H1 (cell line): ENCODE measurements around the gene TDP1. TPM values are rescaled to one million over a fixed set of nuclear protein-coding genes. Genes with fewer than 3 reads are reported as not detected.

Experiments used
- CTCF ChIA-PET: fragments of 300-600 bp; sonication (Branson Sonifier 250); formaldehyde crosslinking; loops from one replicate; lab custom pipeline; 2021; ENCODE audit not compliant: partially characterized antibody; lab: Charles Lee
- POLR2A ChIA-PET: fragments of 300-600 bp; sonication (Branson Sonifier 250); formaldehyde crosslinking; loops from one replicate; lab custom pipeline; 2021; ENCODE audit warnings: inconsistent platforms; ENCODE audit not compliant: partially characterized antibody; lab: Charles Lee
- DNase-seq, 2 experiments: peaks; one replicate each; pipeline versions ENCODE4 v3.0.0 to v3.0.0-alpha.2; 2010 to 2022; ENCODE audit warnings: low spot score in 2 of 2, low read depth in 1 of 2, mixed read lengths in 1 of 2
- FAIRE-seq: peaks from 2 replicates; lab custom pipeline; 2011; peaks lifted over from hg19 to GRCh38; lab: Jason Lieb, UNC
- H2AFZ ChIP-seq: 2 replicates; pipeline ENCODE4 v1.8.1; 2012; ENCODE audit warnings: low read length, inconsistent platforms
- H2AK5ac ChIP-seq: 2 replicates; pipeline ENCODE4 v1.6.1; 2013; ENCODE audit warnings: low read depth, low read length
- H2BK120ac ChIP-seq: replicated peaks from 2 replicates; pipeline ENCODE3; 2013; ENCODE audit warnings: low read depth, low read length, inconsistent platforms
- H2BK12ac ChIP-seq: 2 replicates; pipeline ENCODE4 v1.6.1; 2013; ENCODE audit warnings: low read depth, low read length
- H2BK15ac ChIP-seq: 2 replicates; pipeline ENCODE4 v1.6.1; 2013; ENCODE audit warnings: low read length
- H2BK20ac ChIP-seq: 2 replicates; pipeline ENCODE4 v1.6.1; 2013; ENCODE audit warnings: low read length
- H2BK5ac ChIP-seq: 2 replicates; pipeline ENCODE4 v1.6.1; 2013; ENCODE audit warnings: low read depth, low read length
- H3K14ac ChIP-seq: 2 replicates; pipeline ENCODE4 v1.6.1; 2013; ENCODE audit warnings: inconsistent platforms; ENCODE audit not compliant: insufficient read length
- H3K18ac ChIP-seq: 2 replicates; pipeline ENCODE4 v1.6.1; 2013; ENCODE audit warnings: low read length; ENCODE audit errors: extremely low read depth
- H3K23ac ChIP-seq: 2 replicates; pipeline ENCODE4 v1.6.1; 2013; ENCODE audit warnings: inconsistent platforms; ENCODE audit not compliant: insufficient read length
- H3K23me2 ChIP-seq: 2 replicates; pipeline ENCODE4 v1.6.1; 2013; ENCODE audit warnings: low read depth, low read length
- H3K27ac ChIP-seq: 2 replicates; pipeline ENCODE4 v1.6.1; 2011; ENCODE audit warnings: low read depth, low read length, inconsistent platforms
- H3K27me3 ChIP-seq, 4 experiments: replicated peaks in 1 of 4; 1 replicate in 1 of 4; 2 replicates in 3 of 4; pipeline versions ENCODE4 v1.6.1 to v1.8.1; 2011 to 2013; ENCODE audit warnings: low read length in 3 of 4, mild to moderate bottlenecking in 3 of 4, inconsistent platforms in 2 of 4, mixed read lengths in 2 of 4, moderate library complexity in 1 of 4; ENCODE audit not compliant: control insufficient read depth in 3 of 4, insufficient read depth in 3 of 4; ENCODE audit errors: extremely low read depth in 1 of 4
- H3K36me3 ChIP-seq, 4 experiments: 2 replicates each; pipeline versions ENCODE4 v1.6.1 to v1.8.1; 2011 to 2013; ENCODE audit warnings: mild to moderate bottlenecking in 4 of 4, low read length in 3 of 4, moderate library complexity in 2 of 4, control low read depth in 1 of 4, inconsistent platforms in 1 of 4; ENCODE audit not compliant: insufficient read depth in 4 of 4, control insufficient read depth in 2 of 4
- H3K4ac ChIP-seq: replicated peaks from 2 replicates; pipeline ENCODE3; 2013; ENCODE audit warnings: low read length, low read depth, mixed read lengths, inconsistent platforms; ENCODE audit not compliant: insufficient read length
- H3K4me1 ChIP-seq, 4 experiments: replicated peaks in 1 of 4; 1 replicate in 1 of 4; 2 replicates in 3 of 4; pipeline versions ENCODE4 v1.6.1 to v1.8.1; 2011 to 2013; ENCODE audit warnings: low read length in 3 of 4, inconsistent platforms in 2 of 4, mixed read lengths in 1 of 4; ENCODE audit not compliant: insufficient read depth in 4 of 4, control insufficient read depth in 3 of 4
- H3K4me2 ChIP-seq, 2 experiments: 2 replicates each; pipeline versions ENCODE4 v1.6.1 to v1.8.1; 2011 to 2013; ENCODE audit warnings: low read depth in 2 of 2, low read length in 2 of 2, control low read depth in 1 of 2, inconsistent platforms in 1 of 2, mild to moderate bottlenecking in 1 of 2; ENCODE audit not compliant: insufficient read depth in 1 of 2
- H3K4me3 ChIP-seq, 4 experiments: fragments of 200-600, 300-600 bp in 1 of 4; sonication (generic), shearing (Covaris generic), sonication (Bioruptor Twin) in 1 of 4; 2 replicates each; pipeline versions ENCODE4 v1.5.1 to v1.8.1; 2011 to 2016; ENCODE audit warnings: low read length in 4 of 4, low read depth in 3 of 4, control low read depth in 2 of 4, inconsistent platforms in 2 of 4, mild to moderate bottlenecking in 2 of 4, mixed read lengths in 1 of 4, moderate library complexity in 1 of 4; ENCODE audit not compliant: insufficient read depth in 2 of 4; ENCODE audit errors: extremely low read depth in 1 of 4
- H3K56ac ChIP-seq: replicated peaks from 2 replicates; pipeline ENCODE3; 2013; ENCODE audit warnings: low read depth, mild to moderate bottlenecking, mixed read lengths, low read length, inconsistent platforms; ENCODE audit not compliant: insufficient read length
- H3K79me1 ChIP-seq: 2 replicates; pipeline ENCODE4 v1.6.1; 2013; ENCODE audit warnings: low read depth, low read length, control low read depth
- H3K79me2 ChIP-seq, 2 experiments: 2 replicates each; pipeline versions ENCODE4 v1.6.1 to v1.8.1; 2012 to 2013; ENCODE audit warnings: low read length in 2 of 2, mild to moderate bottlenecking in 2 of 2, inconsistent platforms in 1 of 2; ENCODE audit not compliant: insufficient read depth in 2 of 2, control insufficient read depth in 1 of 2
- H3K9ac ChIP-seq, 4 experiments: replicated peaks in 1 of 4; 1 replicate in 1 of 4; 2 replicates in 3 of 4; pipeline versions ENCODE4 v1.6.1 to v1.8.1; 2011 to 2013; ENCODE audit warnings: low read depth in 3 of 4, low read length in 3 of 4, control low read depth in 2 of 4, mild to moderate bottlenecking in 2 of 4, moderate library complexity in 2 of 4, inconsistent platforms in 1 of 4; ENCODE audit errors: extremely low read depth in 1 of 4
- H3K9me3 ChIP-seq, 2 experiments: 2 replicates each; pipeline versions ENCODE4 v1.6.1 to v1.8.1; 2012 to 2013; ENCODE audit warnings: mild to moderate bottlenecking in 2 of 2, moderate library complexity in 2 of 2, control low read depth in 1 of 2, inconsistent platforms in 1 of 2, low read depth in 1 of 2, low read length in 1 of 2, mixed read lengths in 1 of 2; ENCODE audit not compliant: insufficient read depth in 2 of 2
- H4K20me1 ChIP-seq, 2 experiments: replicated peaks in 1 of 2; 2 replicates each; pipeline versions ENCODE3 to v1.8.1; 2011 to 2013; ENCODE audit warnings: inconsistent platforms in 2 of 2, low read length in 2 of 2, mild to moderate bottlenecking in 1 of 2; ENCODE audit not compliant: insufficient read depth in 2 of 2, control insufficient read depth in 1 of 2
- H4K5ac ChIP-seq: 2 replicates; pipeline ENCODE4 v1.6.1; 2013; ENCODE audit warnings: low read length, low read depth, mixed read lengths, inconsistent platforms; ENCODE audit not compliant: insufficient read length
- H4K8ac ChIP-seq: 2 replicates; pipeline ENCODE4 v1.8.0; 2013; ENCODE audit warnings: mild to moderate bottlenecking, moderate library complexity, low read length, inconsistent platforms; ENCODE audit not compliant: insufficient read depth; ENCODE audit errors: extremely low read depth
- H4K91ac ChIP-seq: replicated peaks from 2 replicates; pipeline ENCODE3; 2013; ENCODE audit warnings: low read length, mixed read lengths, inconsistent platforms; ENCODE audit not compliant: insufficient read length
- CTBP2 ChIP-seq: IDR thresholded peaks from 2 replicates; pipeline ENCODE4 v1.7.0; 2011; ENCODE audit warnings: borderline replicate concordance, mild to moderate bottlenecking, moderate library complexity, mixed read lengths, low read length; ENCODE audit not compliant: insufficient read depth, insufficient read length
- GABPA ChIP-seq: IDR thresholded peaks from 2 replicates; pipeline ENCODE4 v1.6.1; 2011; ENCODE audit warnings: mild to moderate bottlenecking, low read length, moderate library complexity, borderline replicate concordance; ENCODE audit not compliant: insufficient read depth
- HDAC6 ChIP-seq: IDR thresholded peaks from one replicate; pipeline ENCODE4 v1.7.1; 2012; ENCODE audit warnings: low read depth, mild to moderate bottlenecking, inconsistent platforms, low read length, moderate library complexity
- KDM4A ChIP-seq: IDR thresholded peaks from one replicate; pipeline ENCODE4 v1.7.1; 2012; ENCODE audit warnings: low read depth, mild to moderate bottlenecking, moderate library complexity, low read length, inconsistent platforms; ENCODE audit not compliant: severe bottlenecking
- PHF8 ChIP-seq: fragments of 200-600 bp; sonication (generic); conservative IDR thresholded peaks from 2 replicates; pipeline ENCODE4 v1.7.1; 2012; ENCODE audit warnings: low read depth, mild to moderate bottlenecking, inconsistent platforms, low read length, moderate library complexity
- POLR2AphosphoS5 ChIP-seq: IDR thresholded peaks from 2 replicates; pipeline ENCODE4 v1.6.1; 2011; ENCODE audit warnings: low read depth, low read length
- POU5F1 ChIP-seq: IDR thresholded peaks from 2 replicates; pipeline ENCODE4 v1.6.1; 2011; ENCODE audit warnings: low read depth, mild to moderate bottlenecking, low read length, moderate library complexity
- RBBP5 ChIP-seq: IDR thresholded peaks from 2 replicates; pipeline ENCODE4 v1.7.1; 2012; ENCODE audit warnings: low read depth, mild to moderate bottlenecking, inconsistent platforms, low read length, moderate library complexity, borderline replicate concordance
- RNF2 ChIP-seq: fragments of 200-900, 300-1000 bp; sonication (generic); IDR thresholded peaks from 2 replicates; pipeline ENCODE4 v1.7.1; 2016; ENCODE audit warnings: borderline replicate concordance, low read depth, mild to moderate bottlenecking, antibody characterized with exemption, low read length; ENCODE audit not compliant: poor library complexity, severe bottlenecking; ENCODE audit errors: missing control alignments
- SRF ChIP-seq: IDR thresholded peaks from 2 replicates; pipeline ENCODE4 v1.6.1; 2011; ENCODE audit warnings: mild to moderate bottlenecking, low read depth, low read length, moderate library complexity
- YY1 ChIP-seq: IDR thresholded peaks from 2 replicates; pipeline ENCODE4 v1.6.1; 2011; ENCODE audit warnings: low read depth, mild to moderate bottlenecking, low read length
- WGBS, 2 experiments: shearing (Covaris generic) in 1 of 2; methylation state at CpG; one replicate each; pipeline versions ENCODE4 v1.1.6 to v1.1.7; 2013 to 2015; ENCODE audit warnings: low lambda C conversion rate in 2 of 2, mixed read lengths in 2 of 2, inconsistent platforms in 1 of 2, low coverage in 1 of 2, missing lambda C conversion rate in 1 of 2; ENCODE audit not compliant: insufficient replicate concordance in 2 of 2, insufficient coverage in 1 of 2, insufficient read length in 1 of 2; ENCODE audit errors: extremely low coverage in 1 of 2, missing lambda C conversion rate in 1 of 2; 5-methylcytosine and 5-hydroxymethylcytosine counted together
- polyA plus RNA-seq, 7 experiments: library from polyadenylated mRNA; depleted of rRNA in 3 of 7; stranded (reverse) in 5 of 7; unstranded in 2 of 7; fragments of >200 nt in 5 of 7; fragments of 200-250 nt in 2 of 7; gene quantifications; 1 replicate in 5 of 7; 2 replicates in 1 of 7; 4 replicates in 1 of 7; pipeline versions ENCODE4 v1.2.1 to v1.2.3, GENCODE V29; 2011 to 2013; ENCODE audit warnings: missing spikeins in 2 of 7, mixed read lengths in 2 of 7
- total RNA-seq: library from RNA; stranded (reverse); fragmentation: NEBNext Ultra II Directional; extraction: Animal tissue kit (Norgen Biotek cat#: 25700); gene quantifications from 2 replicates; pipeline ENCODE4 v1.2.1, GENCODE V29; 2021

Gene TDP1
- total and polyA plus RNA-seq, 2 of the 8 experiments (the other 6 are each of a cell fraction or from before 2014, with no cell fraction given): 32.2 to 69.9 TPM

DNA sequence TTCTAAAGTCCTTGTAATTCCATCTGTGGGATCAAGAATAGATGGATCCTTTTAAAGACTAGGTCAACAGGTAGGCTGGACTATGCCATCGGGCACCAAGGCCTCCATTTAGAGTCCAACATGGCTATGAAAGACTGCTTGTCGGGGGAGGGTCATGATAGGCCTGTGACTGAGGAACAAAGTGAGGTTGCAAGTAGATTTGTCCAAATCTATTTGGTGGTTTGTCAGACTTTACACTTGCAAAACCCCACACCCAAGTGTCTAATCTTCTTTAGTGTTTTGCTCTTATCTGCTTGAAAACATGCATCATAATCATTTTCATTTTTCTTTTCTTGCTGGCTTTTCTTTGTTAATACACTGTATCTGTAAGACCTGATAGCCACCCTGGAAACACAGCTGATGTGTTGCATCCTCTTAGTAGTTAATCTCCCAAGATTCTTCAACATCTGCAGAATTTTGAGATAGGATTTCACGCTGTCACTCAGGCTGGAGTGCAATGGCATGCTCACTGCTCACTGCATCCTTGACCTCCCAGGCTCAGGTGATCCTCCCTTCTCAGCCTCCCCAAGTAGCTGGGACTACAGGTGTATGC, 50.3 kb downstream of the TDP1 start:
- no peak overlapping the region for H4K8ac ChIP-seq
- no peak overlapping the region for H2BK15ac ChIP-seq
- H3K23me2 ChIP-seq: no peaks in the 10 kb centered on the region; the same call in 1 of the 2 replicates
- H3K56ac ChIP-seq: no peak overlapping the region
- 93% methylated on average over 3 of the region's 3 CpGs; no CpG with 5 or more reads in 1 of the 2 experiments for WGBS, 2 experiments
- no peaks in the 10 kb centered on the region for H3K9me3 ChIP-seq
- peaks cover 0 to 12% (median 7%) of the 10 kb centered on the region in 4 experiments; a peak in 5 of 8 replicates for H3K36me3 ChIP-seq
- no peak overlapping the region for H2BK20ac ChIP-seq
- no peaks in the 10 kb centered on the region for H3K79me1 ChIP-seq
- H4K91ac ChIP-seq: no peak overlapping the region
- H3K4me1 ChIP-seq: no peaks in the 10 kb centered on the region
- ChIA-PET CTCF (interaction anchor here (1.4 kb wide), 1 partner anchor 32 kb away, joined by 5 read pairs; no protein-coding TSS in a partner anchor), POLR2A (interaction anchor here (0.7 kb wide), 1 partner anchor 11 kb away, joined by 3 read pairs; no protein-coding TSS in a partner anchor)
- H4K20me1 ChIP-seq: peaks cover 0 to 2% of the 10 kb centered on the region in 2 experiments
- H3K27me3 ChIP-seq: no peaks in the 10 kb centered on the region
- H3K14ac ChIP-seq: no peak overlapping the region
- H2AFZ ChIP-seq: no peak overlapping the region
- no peak overlapping the region for H3K18ac ChIP-seq
- FAIRE-seq: no peak
- no peak overlapping the region for H2BK12ac ChIP-seq
- no peaks in the 10 kb centered on the region for H3K79me2 ChIP-seq
- no peak overlapping the region for H2BK5ac ChIP-seq
- no peak overlapping the region for H3K4me2 ChIP-seq
- H3K4me3 ChIP-seq: no peak overlapping the region
- H3K9ac ChIP-seq: no peak overlapping the region
- DNase-seq: no peak
- no peak overlapping the region for H4K5ac ChIP-seq
- no peak overlapping the region for H3K23ac ChIP-seq
- no peak overlapping the region for H3K27ac ChIP-seq
- no peak overlapping the region for H2BK120ac ChIP-seq
- H3K4ac ChIP-seq: no peak overlapping the region
- no peak overlapping the region for H2AK5ac ChIP-seq
- no peak for TF ChIP-seq KDM4A
- TF ChIP-seq YY1: no peak
- TF ChIP-seq PHF8: no peak
- TF ChIP-seq POU5F1: no peak
- no peak for TF ChIP-seq RNF2
- no peak for TF ChIP-seq CTBP2
- TF ChIP-seq HDAC6: no peak
- no peak for TF ChIP-seq SRF
- TF ChIP-seq GABPA: no peak
- TF ChIP-seq RBBP5: no peak
- TF ChIP-seq POLR2AphosphoS5: no peak
